HG02840 (cell line): ENCODE data around the gene FOXI3.
"Not testable (repeated sequence)": the region's sequence is repeated elsewhere in the genome, so short reads cannot be mapped to it uniquely, and the experiment has no call there.

Experiments used
- ATAC-seq: cut with Tn5 transposase; IDR thresholded peaks from one replicate; pipeline ENCODE4 v1.9.1; 2021; ENCODE audit warnings: mild to moderate bottlenecking, moderate library complexity, moderate number of reproducible peaks; ENCODE audit not compliant: unreplicated experiment, low FRiP score

The FOXI3 gene

GRCh38 chr2:88442473-88442872 lies 10.0 kb downstream of the FOXI3 start:
- ATAC-seq = no peak

- no peak for ATAC-seq
These were observed 10.4 kb downstream of the FOXI3 start for GRCh38 chr2:88442061-88442460.

- ATAC-seq = no peak
These were observed 15.5 kb downstream of the FOXI3 start for GRCh38 chr2:88437010-88437409.

- ATAC-seq = no peak
These were observed 22.6 kb downstream of the FOXI3 start for GRCh38 chr2:88429929-88430328.

GRCh38 chr2:88423733-88424132 lies 28.8 kb downstream of the FOXI3 start:
- no peak for ATAC-seq

GRCh38 chr2:88419051-88419450 lies 33.4 kb downstream of the FOXI3 start:
- not testable (repeated sequence) for ATAC-seq

- no peak for ATAC-seq
These were observed 36.4 kb downstream of the FOXI3 start for GRCh38 chr2:88416016-88416663.

- ATAC-seq = not testable (repeated sequence)
These were observed 43.6 kb downstream of the FOXI3 start for GRCh38 chr2:88408870-88409269.

GRCh38 chr2:88400037-88400767 lies 52.3 kb downstream of the FOXI3 start:
- ATAC-seq = no peak

- ATAC-seq = no peak
These were observed 54.3 kb downstream of the FOXI3 start for GRCh38 chr2:88398180-88398579.
